Endothelial cell of umbilical vein (primary cell): ENCODE measurements around the gene CHN1. TPM values are rescaled to one million over a fixed set of nuclear protein-coding genes. Genes with fewer than 3 reads are reported as not detected.

ENCODE experiments used
- BruUV-seq: library from RNA; stranded (reverse); fragments of 400-500 nt; replicated peaks from 2 replicates; lab custom pipeline; 2021; lab: Mats Ljungman, UMichigan
- CTCF ChIA-PET: fragments of 300-600, 350-600 bp; sonication (Branson Sonifier 250); formaldehyde crosslinking; loops from one replicate; lab custom pipeline; 2021; ENCODE audit warnings: antibody characterized with exemption, inconsistent platforms; lab: Charles Lee
- POLR2A ChIA-PET: fragments of 300-600, 350-600 bp; sonication (Branson Sonifier 250); formaldehyde crosslinking; loops from one replicate; lab custom pipeline; 2021; ENCODE audit warnings: antibody characterized with exemption, inconsistent platforms; lab: Charles Lee
- DNase-seq: peaks from one replicate; pipeline ENCODE4 v3.0.0-alpha.2; 2011; ENCODE audit warnings: low read depth, low spot score
- FAIRE-seq: peaks from 2 replicates; lab custom pipeline; 2011; peaks lifted over from hg19 to GRCh38; lab: Jason Lieb, UNC
- H2AFZ ChIP-seq: 2 replicates; pipeline ENCODE4 v1.6.0; 2012; ENCODE audit warnings: low read depth, low read length, control low read depth, inconsistent platforms
- H3K27ac ChIP-seq: 2 replicates; pipeline ENCODE4 v1.5.1; 2011; ENCODE audit warnings: low read depth, mild to moderate bottlenecking, control low read depth, low read length, moderate library complexity; ENCODE audit not compliant: insufficient read depth
- H3K27me3 ChIP-seq, 2 experiments: 2 replicates each; pipeline versions ENCODE4 v1.6.0 to v1.6.1; 2011; ENCODE audit warnings: low read length in 2 of 2, mixed read lengths in 1 of 2; ENCODE audit not compliant: control insufficient read depth in 2 of 2, insufficient read depth in 2 of 2
- H3K36me3 ChIP-seq, 2 experiments: 2 replicates in 1 of 2; 3 replicates in 1 of 2; pipeline ENCODE4 v1.5.1; 2011; ENCODE audit warnings: low read length in 2 of 2, mild to moderate bottlenecking in 1 of 2, moderate library complexity in 1 of 2; ENCODE audit not compliant: control insufficient read depth in 2 of 2, insufficient read depth in 2 of 2; ENCODE audit errors: extremely low read depth in 1 of 2
- H3K4me1 ChIP-seq: 3 replicates; pipeline ENCODE4 v1.5.1; 2011; ENCODE audit warnings: mild to moderate bottlenecking, low read length; ENCODE audit not compliant: control insufficient read depth, insufficient read depth; ENCODE audit errors: extremely low read depth
- H3K4me2 ChIP-seq: 2 replicates; pipeline ENCODE4 v1.6.1; 2011; ENCODE audit warnings: low read length, control low read depth, mixed read lengths; ENCODE audit not compliant: insufficient read depth
- H3K4me3 ChIP-seq, 3 experiments: fragments of 200-600 bp in 1 of 3; sonication (generic), shearing (Covaris generic) in 1 of 3; replicated peaks in 1 of 3; 2 replicates each; pipeline ENCODE4 v1.5.1; 2011 to 2016; ENCODE audit warnings: control low read depth in 3 of 3, low read length in 3 of 3, mild to moderate bottlenecking in 2 of 3, inconsistent platforms in 1 of 3, low read depth in 1 of 3, moderate library complexity in 1 of 3; ENCODE audit not compliant: insufficient read depth in 1 of 3
- H3K79me2 ChIP-seq: 2 replicates; pipeline ENCODE4 v1.6.0; 2012; ENCODE audit warnings: low read length, inconsistent platforms; ENCODE audit not compliant: control insufficient read depth, insufficient read depth
- H3K9ac ChIP-seq: replicated peaks from 2 replicates; pipeline ENCODE3; 2011; ENCODE audit warnings: low read length, control low read depth; ENCODE audit not compliant: insufficient read depth; ENCODE audit errors: extremely low read depth
- H3K9me1 ChIP-seq: replicated peaks from 3 replicates; pipeline ENCODE4 v1.6.0; 2011; ENCODE audit warnings: mild to moderate bottlenecking, low read length; ENCODE audit not compliant: control insufficient read depth, insufficient read depth; ENCODE audit errors: extremely low read depth
- H3K9me3 ChIP-seq: replicated peaks from 2 replicates; pipeline ENCODE4 v1.5.1; 2012; ENCODE audit warnings: low read length, inconsistent platforms; ENCODE audit not compliant: control insufficient read depth, insufficient read depth
- H4K20me1 ChIP-seq: replicated peaks from 2 replicates; pipeline ENCODE3; 2011; ENCODE audit warnings: mild to moderate bottlenecking, low read length; ENCODE audit not compliant: control insufficient read depth, insufficient read depth; ENCODE audit errors: extremely low read depth
- EZH2 ChIP-seq: IDR thresholded peaks from 2 replicates; pipeline ENCODE4 v1.6.1; 2012; ENCODE audit warnings: borderline replicate concordance, low read depth, mild to moderate bottlenecking, moderate library complexity, low read length, inconsistent platforms; ENCODE audit not compliant: severe bottlenecking
- FOS ChIP-seq: IDR thresholded peaks from 2 replicates; pipeline ENCODE4 v1.6.1; 2011; ENCODE audit warnings: mild to moderate bottlenecking, low read length, moderate library complexity, borderline replicate concordance; ENCODE audit not compliant: insufficient read depth
- GATA2 ChIP-seq: IDR thresholded peaks from 2 replicates; pipeline ENCODE4 v1.7.0; 2011; ENCODE audit warnings: low read depth, mild to moderate bottlenecking, moderate library complexity, mixed read lengths, low read length; ENCODE audit not compliant: insufficient read length, insufficient read depth
- JUN ChIP-seq: IDR thresholded peaks from 2 replicates; pipeline ENCODE4 v1.6.1; 2011; ENCODE audit warnings: borderline replicate concordance, low read depth; ENCODE audit not compliant: insufficient read length, insufficient read depth
- MAX ChIP-seq: IDR thresholded peaks from 2 replicates; pipeline ENCODE4 v1.6.1; 2011; ENCODE audit not compliant: insufficient read depth, insufficient read length
- MYC ChIP-seq: IDR thresholded peaks from one replicate; pipeline ENCODE4 v1.6.1; 2011; ENCODE audit warnings: mild to moderate bottlenecking, low read depth, low read length
- POLR2A ChIP-seq: IDR thresholded peaks from 2 replicates; pipeline ENCODE4 v1.6.1; 2012; ENCODE audit warnings: low read depth, mild to moderate bottlenecking, control low read depth, low read length
- POLR2AphosphoS5 ChIP-seq: IDR thresholded peaks from 2 replicates; pipeline ENCODE4 v1.6.1; 2012; ENCODE audit warnings: low read depth, mild to moderate bottlenecking, control low read depth, low read length, moderate library complexity; ENCODE audit not compliant: insufficient read depth
- dilution Hi-C: fragments of 300-500 bp; cut with MboI; formaldehyde crosslinking; loops from one replicate; pipeline ENCODE4 v1.15.0; 2019; ENCODE audit warnings: low sequenced_read_pairs; ENCODE audit not compliant: extremely low pct_ligation_motif_present
- intact Hi-C: fragments of 100-400 bp; cut with micrococcal nuclease; formaldehyde crosslinking; loops from one replicate; pipeline ENCODE4 v1.10.0; 2022
- polyA plus RNA-seq, 4 experiments: library from polyadenylated mRNA; depleted of rRNA in 3 of 4; stranded (reverse) in 3 of 4; unstranded in 1 of 4; fragments of >200 nt; gene quantifications; 2 replicates each; pipeline versions ENCODE4 v1.2.1 to v1.2.3, GENCODE V29; 2011 to 2012; ENCODE audit warnings: missing spikeins in 1 of 4
- total RNA-seq: library from RNA; stranded (reverse); gene quantifications from 2 replicates; pipeline ENCODE4 v1.2.3, GENCODE V29; 2021
- TF ChIP-seq, protein P1 (sequence below), 2 donors: IDR thresholded peaks; 1 replicate in 1 of 2; 2 replicates in 1 of 2; pipeline ENCODE4 v1.5.1; 2011; ENCODE audit warnings: low read length in 2 of 2, mild to moderate bottlenecking in 2 of 2, moderate library complexity in 2 of 2, control low read depth in 1 of 2, inconsistent platforms in 1 of 2, low read depth in 1 of 2; ENCODE audit not compliant: insufficient read depth in 1 of 2; ENCODE audit errors: extremely low read depth in 1 of 2

The CHN1 gene
- total and polyA plus RNA-seq, 2 donors (not counting 3 experiments of a cell fraction or from before 2014, with no cell fraction given) = 23.3 to 24.9 TPM

- dilution Hi-C loops = no loop called here
- no TSS peak for BruUV-seq
- Histone ChIP-seq H3K27ac (no peak overlapping the region), H3K4me3 (no peak overlapping the region), H3K79me2 (no peaks in the 10 kb centered on the region), H3K9me3 (no peaks in the 10 kb centered on the region), H3K9ac (no peak overlapping the region), H3K9me1 (no peaks in the 10 kb centered on the region), H3K4me1 (no peaks in the 10 kb centered on the region), H3K4me2 (no peak overlapping the region), H2AFZ (no peak overlapping the region), H3K36me3 (no peaks in the 10 kb centered on the region), H3K27me3 (no peaks in the 10 kb centered on the region), H4K20me1 (no peaks in the 10 kb centered on the region)
- no peak for DNase-seq
- intact Hi-C loops = no loop called here
- ChIA-PET CTCF (interaction anchor here (0.8 to 1.2 kb wide), 2 partner anchors 17 to 255 kb away, joined by 3 to 4 read pairs; no protein-coding TSS in a partner anchor), POLR2A (no interaction called here)
- TF ChIP-seq GATA2 (no peak), FOS (no peak), MAX (no peak), POLR2AphosphoS5 (no peak), MYC (no peak), POLR2A (no peak), EZH2 (no peak), JUN (no peak)
- TF ChIP-seq, protein P1, sequence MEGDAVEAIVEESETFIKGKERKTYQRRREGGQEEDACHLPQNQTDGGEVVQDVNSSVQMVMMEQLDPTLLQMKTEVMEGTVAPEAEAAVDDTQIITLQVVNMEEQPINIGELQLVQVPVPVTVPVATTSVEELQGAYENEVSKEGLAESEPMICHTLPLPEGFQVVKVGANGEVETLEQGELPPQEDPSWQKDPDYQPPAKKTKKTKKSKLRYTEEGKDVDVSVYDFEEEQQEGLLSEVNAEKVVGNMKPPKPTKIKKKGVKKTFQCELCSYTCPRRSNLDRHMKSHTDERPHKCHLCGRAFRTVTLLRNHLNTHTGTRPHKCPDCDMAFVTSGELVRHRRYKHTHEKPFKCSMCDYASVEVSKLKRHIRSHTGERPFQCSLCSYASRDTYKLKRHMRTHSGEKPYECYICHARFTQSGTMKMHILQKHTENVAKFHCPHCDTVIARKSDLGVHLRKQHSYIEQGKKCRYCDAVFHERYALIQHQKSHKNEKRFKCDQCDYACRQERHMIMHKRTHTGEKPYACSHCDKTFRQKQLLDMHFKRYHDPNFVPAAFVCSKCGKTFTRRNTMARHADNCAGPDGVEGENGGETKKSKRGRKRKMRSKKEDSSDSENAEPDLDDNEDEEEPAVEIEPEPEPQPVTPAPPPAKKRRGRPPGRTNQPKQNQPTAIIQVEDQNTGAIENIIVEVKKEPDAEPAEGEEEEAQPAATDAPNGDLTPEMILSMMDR (IDR thresholded peaks at IDR 0.05; ENCODE audit: extremely low read depth in 1 of 2, insufficient read depth in 1 of 2, low read depth in 1 of 2, low read length in 2 of 2) = no peak
- no peak for FAIRE-seq
These were observed 21.2 kb upstream of the CHN1 start for GRCh38 chr2:175026385-175026784.
